HG02642 (cell line): ENCODE measurements around the gene SNUPN.
"Not testable (repeated sequence)": the region's sequence is repeated elsewhere in the genome, so short reads cannot be mapped to it uniquely, and the experiment has no call there.

Source experiments
- ATAC-seq: cut with Tn5 transposase; IDR thresholded peaks from one replicate; pipeline ENCODE4 v1.9.1; 2021; ENCODE audit warnings: mild to moderate bottlenecking; ENCODE audit not compliant: unreplicated experiment, poor library complexity

Gene SNUPN

DNA sequence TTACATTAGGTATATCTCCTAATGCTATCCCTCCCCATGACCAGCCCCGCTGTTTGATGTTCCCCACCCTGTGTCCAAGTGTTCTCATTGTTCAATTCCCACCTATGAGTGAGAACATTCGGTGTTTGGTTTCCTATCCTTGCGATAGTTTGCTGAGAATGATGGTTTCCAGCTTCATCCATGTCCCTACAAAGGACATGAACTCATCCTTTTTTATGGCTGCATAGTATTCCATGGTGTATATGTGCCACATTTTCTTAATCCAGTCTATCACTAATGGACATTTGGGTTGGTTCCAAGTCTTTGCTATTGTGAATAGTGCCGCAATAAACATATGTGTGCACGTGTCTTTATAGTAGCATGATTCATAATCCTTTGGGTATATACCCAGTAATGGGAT, 39.1 kb downstream of the SNUPN start:
- ATAC-seq: not testable (repeated sequence)

DNA sequence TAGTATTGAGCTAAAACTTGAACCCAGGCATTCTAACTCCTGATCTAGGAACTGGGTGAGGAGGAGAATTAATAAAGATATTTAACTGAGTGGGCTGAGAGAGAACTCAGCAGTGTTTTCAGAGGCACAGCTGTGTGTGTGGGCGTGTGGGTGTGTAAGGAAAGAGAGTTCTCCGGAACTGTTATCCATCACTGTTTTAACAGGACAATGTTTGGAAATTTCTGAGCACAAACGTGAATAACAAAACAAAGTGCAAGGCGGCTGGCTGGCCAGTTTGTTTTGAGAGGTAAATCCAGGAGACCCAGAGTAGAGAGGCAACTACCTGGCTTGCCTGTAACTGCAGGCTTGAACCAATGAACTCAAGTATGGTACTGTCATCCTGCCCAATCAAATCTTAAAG, 41.4 kb downstream of the SNUPN start:
- no peak for ATAC-seq

DNA sequence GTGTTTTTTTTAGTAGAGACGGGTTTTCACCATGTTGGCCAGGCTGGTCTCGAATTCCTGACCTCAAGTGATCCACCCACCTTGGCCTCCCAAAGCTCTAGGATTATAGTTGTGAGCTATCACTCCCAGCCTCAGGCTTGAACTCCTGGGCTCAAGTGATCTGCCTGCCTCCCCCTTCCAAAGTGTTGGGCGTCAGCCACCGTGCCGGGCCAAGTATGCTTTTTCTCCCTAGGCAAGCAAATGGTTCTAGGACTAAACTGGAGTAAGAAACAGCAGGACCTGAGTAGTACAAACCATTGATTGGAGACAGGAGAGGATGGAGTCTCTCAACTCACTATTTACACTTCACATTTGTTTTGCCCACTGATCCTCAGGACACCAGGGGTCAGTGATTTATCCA, 41.8 kb downstream of the SNUPN start:
- no peak for ATAC-seq

DNA sequence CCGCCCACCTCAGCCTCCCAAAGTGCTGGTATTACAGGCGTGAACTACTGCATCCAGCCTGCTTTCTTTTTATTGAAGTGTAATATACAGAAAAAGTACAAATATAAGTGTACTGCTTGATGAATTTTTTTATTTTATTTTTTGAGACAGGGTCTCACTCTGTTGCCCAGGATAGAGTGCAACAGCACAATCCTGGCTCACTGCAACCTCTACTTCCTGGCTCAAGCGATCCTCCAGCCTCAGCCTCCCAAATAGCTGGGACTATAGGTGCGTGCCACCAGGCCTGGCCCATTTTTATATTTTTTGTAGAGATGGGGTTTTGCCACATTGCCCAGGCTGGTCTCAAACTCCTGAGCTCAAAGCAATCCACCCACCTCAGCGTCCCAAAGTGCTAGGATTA, 42.6 kb downstream of the SNUPN start:
- ATAC-seq: not testable (repeated sequence)

DNA sequence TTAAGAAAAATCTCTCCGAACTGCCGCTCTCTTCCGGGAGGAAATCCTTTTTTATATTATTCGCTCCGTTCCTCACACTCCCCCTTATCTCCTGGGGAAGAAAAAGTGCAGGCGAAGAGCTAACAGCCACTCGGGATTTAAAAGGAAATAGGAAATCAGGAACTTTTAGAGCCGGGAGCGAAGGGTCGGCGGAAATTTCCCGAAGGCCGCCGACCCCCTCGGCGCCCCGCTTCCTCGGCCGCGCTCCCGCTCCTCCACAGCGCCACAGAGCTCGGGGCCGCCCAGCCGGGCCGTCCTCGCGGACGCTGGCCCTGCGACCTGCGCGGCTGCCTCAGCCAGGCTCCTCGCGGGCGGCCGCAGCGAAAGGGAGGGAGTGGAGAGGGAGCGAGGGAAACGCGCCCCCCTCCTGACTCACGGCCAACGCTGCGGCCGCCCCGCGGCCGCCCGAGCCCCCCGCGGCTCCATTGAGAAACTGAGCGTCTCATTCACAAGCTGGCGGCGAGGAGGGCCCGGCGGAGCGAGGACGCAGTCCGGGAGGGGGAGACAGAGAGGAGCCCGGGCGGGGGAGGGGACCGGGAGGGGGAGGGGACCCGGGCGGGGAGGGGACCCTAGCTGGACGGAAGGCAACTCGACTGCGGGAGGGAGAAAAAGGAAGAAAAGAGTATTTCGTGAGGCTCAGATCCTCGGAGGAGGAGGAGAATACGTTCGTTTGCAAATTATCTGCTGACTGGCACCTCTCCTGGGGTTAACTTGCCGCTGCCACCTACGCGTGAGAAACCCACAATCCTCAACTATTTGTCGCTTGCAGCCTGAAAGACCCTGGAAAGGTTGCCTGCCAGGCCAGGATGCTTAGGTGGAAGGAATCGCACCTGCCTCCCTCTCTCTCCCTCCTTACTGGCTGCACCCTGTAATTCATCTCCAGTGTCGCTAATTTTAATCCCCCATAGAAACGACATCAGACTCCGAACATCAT, 46.3 kb downstream of the SNUPN start, which contains the start of gene PTPN9:
PTPN9 (minus strand) TSS at position 368 of the 973 bp plus-strand sequence. CDS start 539 bp downstream, outside the sequence.
- ATAC-seq: peak; percentile 64

DNA sequence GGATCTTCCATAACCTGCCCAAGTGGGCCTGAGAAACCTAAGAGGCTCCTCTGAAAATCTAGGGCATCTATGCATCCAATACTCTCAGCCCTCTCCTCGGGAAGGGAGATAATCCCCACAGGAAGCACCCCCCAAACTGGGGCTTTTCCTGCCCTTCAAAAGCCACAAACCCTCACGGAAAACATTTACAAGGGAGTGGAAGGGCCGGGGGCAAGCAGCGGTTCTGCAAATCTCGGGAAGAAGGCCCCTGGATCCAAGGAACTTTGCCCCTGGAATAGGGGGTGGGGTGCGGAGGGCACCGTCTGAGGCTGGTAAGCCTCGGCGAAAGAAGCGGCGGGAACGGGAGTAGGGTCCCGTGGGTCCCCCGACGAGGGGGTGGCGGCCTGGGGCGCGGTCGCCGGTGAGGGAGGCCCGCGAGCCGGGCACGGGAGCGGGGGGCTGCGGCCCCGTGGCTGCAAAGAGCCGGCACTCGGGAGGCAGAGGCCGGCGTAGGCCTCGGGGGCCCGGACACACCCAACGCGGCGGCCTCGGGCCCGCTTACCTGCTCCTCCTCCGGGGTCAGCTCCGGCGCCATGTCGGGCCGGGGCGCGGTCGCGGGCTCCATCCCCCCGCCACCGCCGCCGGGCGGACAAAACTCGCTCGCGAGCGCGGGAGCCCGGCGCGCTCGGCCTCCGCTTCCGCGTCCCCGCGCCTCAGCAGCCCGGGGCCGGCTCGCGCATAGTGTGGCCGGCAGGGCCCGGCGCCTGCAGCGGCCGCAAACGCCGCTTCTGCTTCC, 47.2 kb downstream of the SNUPN start:
- ATAC-seq: peak; percentile 50

DNA sequence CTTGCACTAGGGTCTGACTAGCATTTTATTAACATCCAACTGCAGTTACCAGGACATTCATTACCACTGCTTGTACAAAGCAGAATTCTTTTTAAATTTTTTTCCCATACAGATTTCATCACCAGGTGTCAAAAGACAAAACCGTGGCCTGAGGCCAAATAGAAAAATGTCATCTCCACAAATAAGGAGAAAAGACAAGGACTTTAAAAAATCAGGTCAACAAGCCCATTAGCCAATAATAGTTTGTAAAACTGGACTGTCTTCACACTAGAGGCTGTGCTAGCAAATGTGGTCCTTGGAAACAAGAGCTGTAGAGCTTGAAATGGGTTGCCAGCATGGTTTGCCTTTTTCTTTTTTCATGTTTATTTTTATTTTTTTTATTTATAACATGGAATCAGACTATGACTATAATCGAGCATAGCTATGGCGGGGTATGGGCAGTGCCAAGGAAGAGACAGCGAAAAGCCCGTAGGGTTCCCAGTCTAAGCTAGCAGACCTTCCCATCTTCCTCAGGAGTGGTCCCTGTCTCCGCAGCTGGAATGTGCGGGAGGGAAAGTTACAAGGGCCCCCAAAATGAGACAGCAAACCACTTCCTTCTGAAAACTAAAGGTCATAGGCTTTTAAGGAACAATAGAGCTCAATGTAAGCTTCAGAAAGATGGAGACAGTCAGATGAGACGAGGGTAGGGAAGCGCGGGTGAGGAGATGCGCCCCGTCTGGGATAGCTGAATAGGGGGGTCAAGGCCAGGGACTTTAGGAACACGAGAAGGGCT, 47.9 kb downstream of the SNUPN start:
- ATAC-seq: no peak

DNA sequence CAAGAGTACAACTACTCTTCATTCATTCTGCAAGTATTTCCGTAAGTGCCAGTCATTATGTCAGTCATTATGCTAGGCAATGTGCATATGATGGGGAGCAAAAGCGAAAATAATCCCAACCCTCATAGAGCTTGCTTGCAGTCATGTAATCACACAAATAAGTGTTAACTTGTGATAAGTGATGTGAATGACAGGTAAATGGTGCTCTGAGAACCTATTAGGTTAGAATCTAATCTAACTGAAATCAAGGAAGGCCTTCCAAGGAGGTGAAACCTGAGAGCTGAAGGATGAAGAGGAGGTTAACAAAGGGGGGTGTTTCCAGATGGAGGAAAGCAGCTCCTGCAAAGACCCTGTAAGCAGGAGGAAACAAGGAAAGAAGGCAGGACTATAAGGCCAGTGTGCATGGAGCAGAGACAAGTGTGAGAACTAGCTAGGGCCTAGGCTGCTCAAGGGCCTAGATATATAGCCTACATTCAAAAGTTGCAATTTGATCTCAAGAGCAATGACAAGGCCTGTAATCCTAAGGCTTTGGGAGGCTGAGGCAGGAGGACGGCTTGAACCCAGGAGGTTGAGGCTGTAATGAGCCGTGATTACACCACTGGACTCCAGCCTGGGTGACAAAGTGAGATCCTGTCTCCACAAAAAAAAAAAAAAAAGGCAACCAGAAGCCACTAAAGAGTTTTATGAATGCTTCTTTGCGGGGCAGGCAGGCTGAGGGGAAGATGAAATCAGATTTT, 51.7 kb downstream of the SNUPN start:
- ATAC-seq: no peak

DNA sequence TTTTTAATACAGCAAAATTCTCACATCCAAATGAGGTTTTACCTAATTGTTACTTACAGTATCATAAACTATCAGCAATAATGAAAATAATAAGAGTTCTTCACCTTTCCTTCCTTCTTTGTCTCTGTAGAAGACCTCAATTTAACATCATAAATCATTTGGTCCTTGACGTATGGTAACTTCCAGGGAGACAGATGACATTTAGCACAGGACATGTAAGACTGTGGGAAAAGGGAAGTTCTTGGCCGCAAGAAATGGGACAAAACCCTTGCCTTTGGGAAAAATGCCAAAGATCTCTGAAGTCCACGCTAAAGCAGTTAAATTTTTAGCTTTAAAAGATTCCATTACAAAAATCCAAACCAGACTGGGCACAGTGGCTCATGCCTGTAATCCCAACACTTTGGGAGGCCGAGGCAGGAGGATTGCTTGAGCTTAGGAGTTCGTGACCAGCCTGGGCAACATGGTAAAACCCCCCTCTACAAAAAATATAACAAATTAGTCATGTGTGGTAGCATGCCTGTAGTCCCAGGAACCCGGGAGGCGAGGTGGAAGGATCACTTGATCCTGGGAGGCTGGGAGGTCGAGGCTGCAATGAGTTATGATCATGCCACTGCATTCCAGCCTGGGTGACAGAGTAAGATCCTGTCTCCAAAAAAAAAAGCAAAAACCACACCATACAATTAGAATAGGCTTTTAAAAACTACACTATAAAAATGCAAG, 55.2 kb downstream of the SNUPN start:
- ATAC-seq: no peak

DNA sequence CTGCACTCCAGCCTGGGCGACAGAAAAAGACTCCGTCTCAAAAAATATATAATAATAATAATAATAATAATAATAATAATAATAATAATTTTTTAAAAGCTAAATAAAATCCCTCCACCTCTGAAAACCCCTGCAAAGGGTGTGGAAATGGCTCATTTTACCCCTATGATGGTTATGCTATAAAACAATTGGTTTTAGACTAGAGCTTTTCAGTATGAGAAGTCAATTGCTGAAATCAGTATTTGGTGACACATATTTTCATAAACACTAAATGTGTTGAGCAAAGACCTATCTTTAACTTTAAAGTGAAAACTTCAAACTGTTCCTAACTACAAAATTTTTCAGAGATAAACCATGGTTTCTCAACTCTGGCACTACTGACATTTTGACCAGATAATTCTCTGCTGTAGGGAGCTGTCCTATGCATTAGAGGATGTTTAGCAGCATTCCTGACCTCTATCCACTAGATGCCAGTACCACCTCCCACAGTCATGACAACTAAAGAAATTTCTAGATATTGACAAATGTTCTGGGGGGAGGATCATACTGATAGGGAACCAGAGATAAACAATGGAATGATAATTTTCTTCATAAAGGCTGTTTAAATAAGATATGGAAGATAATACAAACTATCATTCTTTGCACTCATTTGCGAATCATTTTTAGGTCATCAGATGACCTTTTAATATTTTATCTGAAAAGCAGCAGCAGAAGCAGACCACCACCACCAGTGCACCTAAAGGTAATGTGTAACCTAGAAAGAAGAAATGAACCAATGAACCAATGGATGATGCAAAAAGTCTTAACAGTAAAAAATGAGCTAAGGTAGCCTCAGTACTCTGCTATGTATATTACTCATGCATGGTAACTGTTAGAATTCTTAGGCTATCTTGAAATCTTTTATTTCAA, 60.2 kb downstream of the SNUPN start:
- ATAC-seq: no peak

DNA sequence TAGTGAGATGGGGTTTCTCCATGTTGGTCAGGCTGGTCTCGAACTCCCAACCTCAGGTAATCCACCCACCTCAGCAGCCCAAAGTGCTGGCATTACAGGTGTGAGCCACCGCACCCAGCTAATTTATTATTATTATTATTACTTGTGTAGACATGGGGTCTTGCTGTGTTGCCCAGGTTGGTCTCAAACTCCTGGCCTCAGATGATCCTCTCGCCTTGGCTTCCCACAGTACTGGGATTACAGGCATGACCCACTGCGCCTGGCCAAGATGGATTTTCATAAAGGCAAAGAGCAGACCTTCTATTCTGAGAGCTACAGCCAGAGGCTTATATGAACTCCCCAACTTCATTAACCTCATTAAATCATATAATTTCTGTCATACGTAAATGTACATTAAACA, 63.6 kb downstream of the SNUPN start:
- no peak for ATAC-seq

DNA sequence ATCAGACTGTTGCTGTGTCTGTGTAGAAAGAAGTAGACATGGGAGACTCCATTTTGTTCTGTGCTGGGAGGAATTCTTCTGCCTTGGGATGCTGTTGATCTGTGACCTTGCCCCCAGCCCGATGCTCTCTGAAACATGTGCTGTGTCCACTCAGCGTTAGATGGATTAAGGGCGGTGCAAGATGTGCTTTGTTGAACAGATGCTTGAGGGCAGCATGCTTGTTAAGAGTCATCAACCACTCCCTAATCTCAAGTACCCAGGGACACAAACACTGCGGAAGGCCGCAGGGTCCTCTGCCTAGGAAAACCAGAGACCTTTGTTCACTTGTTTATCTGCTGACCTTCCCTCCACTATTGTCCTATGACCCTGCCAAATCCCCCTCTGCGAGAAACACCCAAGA, 66.2 kb downstream of the SNUPN start:
- ATAC-seq: not testable (repeated sequence)

DNA sequence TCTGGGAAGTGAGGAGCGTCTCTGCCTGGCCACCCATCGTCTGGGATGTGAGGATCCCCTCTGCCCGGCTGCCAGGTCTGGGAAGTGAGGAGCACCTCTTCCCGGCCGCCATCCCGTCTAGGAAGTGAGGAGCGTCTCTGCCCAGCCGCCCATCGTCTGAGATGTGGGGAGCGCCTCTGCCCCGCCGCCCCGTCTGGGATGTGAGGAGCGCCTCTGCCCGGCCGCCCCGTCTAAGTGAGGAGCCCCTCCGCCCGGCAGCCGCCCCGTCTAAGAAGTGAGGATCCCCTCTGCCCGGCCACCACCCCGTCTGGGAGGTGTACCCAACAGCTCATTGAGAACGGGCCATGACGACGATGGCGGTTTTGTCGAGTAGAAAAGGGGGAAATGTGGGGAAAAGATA, 66.6 kb downstream of the SNUPN start:
- ATAC-seq: not testable (repeated sequence)

DNA sequence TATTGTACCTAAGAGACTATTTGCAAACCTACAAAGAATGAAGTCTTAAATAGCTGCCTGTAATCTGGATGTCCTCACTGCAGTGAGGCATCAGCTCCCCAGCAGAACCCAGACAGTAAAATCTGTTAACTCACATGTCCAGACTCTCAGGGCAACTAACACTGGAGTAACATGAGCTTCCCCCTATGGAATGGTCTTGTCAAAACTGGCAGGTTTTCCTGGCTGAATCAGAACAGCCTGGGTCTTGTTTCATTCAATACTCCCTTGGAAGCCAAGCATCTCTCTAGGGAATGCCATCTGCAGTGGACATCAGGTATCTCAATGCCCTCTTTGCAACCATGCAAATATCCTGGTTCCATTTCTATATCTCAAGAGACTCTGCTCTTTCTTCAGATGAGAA, 70.8 kb downstream of the SNUPN start:
- ATAC-seq: no peak

DNA sequence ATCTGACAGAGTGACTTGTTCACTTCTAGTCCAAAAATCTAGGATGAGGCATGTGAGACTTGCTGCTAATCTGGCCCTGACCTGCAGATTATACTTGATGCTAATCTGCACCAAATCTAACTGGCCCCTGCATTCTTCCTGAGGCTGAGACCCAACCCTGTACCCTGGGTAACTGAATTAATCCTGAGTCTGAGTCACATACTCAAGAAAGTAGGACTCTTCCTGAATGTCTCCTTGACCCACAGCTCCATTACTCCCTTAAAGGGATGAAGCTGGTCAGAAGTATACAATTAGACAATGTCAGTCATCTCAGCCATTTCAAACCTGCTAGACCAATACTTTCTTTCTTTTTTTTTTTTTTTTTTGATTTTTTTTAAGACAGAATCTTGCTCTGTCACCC, 71.9 kb downstream of the SNUPN start:
- no peak for ATAC-seq

DNA sequence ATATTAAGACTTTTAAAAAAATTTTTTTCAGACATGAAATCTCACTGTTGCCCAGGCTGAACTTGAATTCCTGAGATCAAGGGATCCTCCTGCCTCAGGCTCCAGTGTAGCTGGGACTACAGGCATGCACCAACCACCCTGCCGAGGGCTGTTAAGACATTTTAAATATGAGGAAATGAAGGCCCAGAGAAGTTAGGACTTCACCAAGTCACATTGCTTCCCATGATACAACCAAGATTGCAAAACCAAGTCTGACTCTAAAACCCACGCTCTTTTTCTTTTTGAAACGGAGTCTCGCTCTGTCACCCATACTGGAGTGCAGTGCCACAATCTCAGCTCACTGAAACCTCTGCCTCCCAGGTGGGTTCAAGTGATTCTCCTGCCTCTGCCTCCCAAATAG, 74.4 kb downstream of the SNUPN start:
- ATAC-seq: no peak
